AG04449 (cell line): Measurements from ENCODE around the gene PLK1.

Source experiments
- CTCF ChIA-PET: fragments of 350-600 bp; formaldehyde crosslinking; extraction: SDS; loops from one replicate; lab custom pipeline; 2021; ENCODE audit warnings: antibody characterized with exemption; lab: Yijun Ruan, JAX
- POLR2A ChIA-PET: fragments of 400-600, 350-600 bp; formaldehyde crosslinking; extraction: SDS; loops from one replicate; lab custom pipeline; 2020; ENCODE audit warnings: antibody characterized with exemption, inconsistent platforms; lab: Yijun Ruan, JAX
- DNase-seq: peaks from one replicate; pipeline ENCODE4 v3.0.0-alpha.2; 2010; ENCODE audit warnings: low read depth, low spot score
- H3K4me3 ChIP-seq: 2 replicates; pipeline ENCODE4 v1.5.1; 2011; ENCODE audit warnings: low read depth, mild to moderate bottlenecking, control low read depth, low read length
- CTCF ChIP-seq: IDR thresholded peaks from one replicate; pipeline ENCODE4 v1.5.1; 2011; ENCODE audit warnings: mild to moderate bottlenecking, moderate library complexity, low read length, control low read depth, inconsistent platforms; ENCODE audit not compliant: insufficient read depth; ENCODE audit errors: missing control alignments

Gene PLK1

GRCh38 chr16:23673971-23674614 lies 4.6 kb upstream of the PLK1 start:
- no peak overlapping the region for H3K4me3 ChIP-seq
- TF ChIP-seq CTCF = no peak
- CTCF ChIA-PET = interaction anchor here (0.7 kb wide), 1 partner anchor 10 kb away, joined by 4 read pairs; no protein-coding TSS in a partner anchor
- POLR2A ChIA-PET = no interaction called here
- DNase-seq = no peak

- POLR2A ChIA-PET = interaction anchor here (1.0 kb wide), 1 partner anchor 120 kb away, joined by 3 read pairs; the partner anchor contains the start of genes EARS2 and UBFD1
- DNase-seq = no peak
- CTCF ChIA-PET = interaction anchor here (0.8 to 3.2 kb wide), 7 partner anchors 7 to 127 kb away, joined by 3 to 17 read pairs (median 5); no protein-coding TSS in a partner anchor
- TF ChIP-seq CTCF = no peak
- H3K4me3 ChIP-seq = no peak overlapping the region
Observed at GRCh38 chr16:23676924-23677480, 1.7 kb upstream of the PLK1 start.

GRCh38 chr16:23679274-23679985 lies 741 bp downstream of the PLK1 start:
- H3K4me3 ChIP-seq = peak overlapping the region; percentile 68
- ChIA-PET POLR2A (interaction anchor here (0.7 to 0.8 kb wide), 2 partner anchors 10 to 46 kb away, joined by 3 read pairs; no protein-coding TSS in a partner anchor), CTCF (interaction anchor here (1.4 to 3.2 kb wide), 3 partner anchors 9 to 244 kb away, joined by 3 to 17 read pairs (median 5); partner anchors contain the start of genes DCTN5 and PALB2)
- DNase-seq = no peak
- no peak for TF ChIP-seq CTCF

GRCh38 chr16:23679986-23680336 lies 1.3 kb downstream of the PLK1 start:
- ChIA-PET CTCF (interaction anchor here (1.4 to 3.2 kb wide), 2 partner anchors 10 to 244 kb away, joined by 3 to 17 read pairs; no protein-coding TSS in a partner anchor), POLR2A (interaction anchor here (0.8 kb wide), 1 partner anchor 10 kb away, joined by 3 read pairs; no protein-coding TSS in a partner anchor)
- DNase-seq = no peak
- peak overlapping the region; percentile 68 for H3K4me3 ChIP-seq
- no peak for TF ChIP-seq CTCF

GRCh38 chr16:23682181-23682580 lies 3.5 kb downstream of the PLK1 start:
- TF ChIP-seq CTCF = no peak
- POLR2A ChIA-PET = no interaction called here
- no peak for DNase-seq
- H3K4me3 ChIP-seq = no peak overlapping the region
- CTCF ChIA-PET = interaction anchor here (1.5 kb wide), 1 partner anchor 12 kb away, joined by 3 read pairs; no protein-coding TSS in a partner anchor

- POLR2A ChIA-PET = no interaction called here
Observed at GRCh38 chr16:23683487-23683886, 4.8 kb downstream of the PLK1 start.

More at GRCh38 chr16:23683487-23683886, 4.8 kb downstream of the PLK1 start:
- no peak overlapping the region for H3K4me3 ChIP-seq
- CTCF ChIA-PET = interaction anchor here (0.6 kb wide), 1 partner anchor 1547 kb away, joined by 3 read pairs; no protein-coding TSS in a partner anchor
- no peak for TF ChIP-seq CTCF
- no peak for DNase-seq
